ENCODE measurements around the gene VDR.

VDR gene

GRCh38 chr12:47940773-47941474, 36.1 kb upstream of the VDR start:
- TF ChIP-seq EZH2phosphoT487 (IDR thresholded peaks at IDR 0.05; ENCODE audit: borderline replicate concordance) = no peak
- TF ChIP-seq, protein P1, sequence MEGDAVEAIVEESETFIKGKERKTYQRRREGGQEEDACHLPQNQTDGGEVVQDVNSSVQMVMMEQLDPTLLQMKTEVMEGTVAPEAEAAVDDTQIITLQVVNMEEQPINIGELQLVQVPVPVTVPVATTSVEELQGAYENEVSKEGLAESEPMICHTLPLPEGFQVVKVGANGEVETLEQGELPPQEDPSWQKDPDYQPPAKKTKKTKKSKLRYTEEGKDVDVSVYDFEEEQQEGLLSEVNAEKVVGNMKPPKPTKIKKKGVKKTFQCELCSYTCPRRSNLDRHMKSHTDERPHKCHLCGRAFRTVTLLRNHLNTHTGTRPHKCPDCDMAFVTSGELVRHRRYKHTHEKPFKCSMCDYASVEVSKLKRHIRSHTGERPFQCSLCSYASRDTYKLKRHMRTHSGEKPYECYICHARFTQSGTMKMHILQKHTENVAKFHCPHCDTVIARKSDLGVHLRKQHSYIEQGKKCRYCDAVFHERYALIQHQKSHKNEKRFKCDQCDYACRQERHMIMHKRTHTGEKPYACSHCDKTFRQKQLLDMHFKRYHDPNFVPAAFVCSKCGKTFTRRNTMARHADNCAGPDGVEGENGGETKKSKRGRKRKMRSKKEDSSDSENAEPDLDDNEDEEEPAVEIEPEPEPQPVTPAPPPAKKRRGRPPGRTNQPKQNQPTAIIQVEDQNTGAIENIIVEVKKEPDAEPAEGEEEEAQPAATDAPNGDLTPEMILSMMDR (conservative IDR thresholded peaks at IDR 0.05; ENCODE audit: low read length) = no peak

DNA sequence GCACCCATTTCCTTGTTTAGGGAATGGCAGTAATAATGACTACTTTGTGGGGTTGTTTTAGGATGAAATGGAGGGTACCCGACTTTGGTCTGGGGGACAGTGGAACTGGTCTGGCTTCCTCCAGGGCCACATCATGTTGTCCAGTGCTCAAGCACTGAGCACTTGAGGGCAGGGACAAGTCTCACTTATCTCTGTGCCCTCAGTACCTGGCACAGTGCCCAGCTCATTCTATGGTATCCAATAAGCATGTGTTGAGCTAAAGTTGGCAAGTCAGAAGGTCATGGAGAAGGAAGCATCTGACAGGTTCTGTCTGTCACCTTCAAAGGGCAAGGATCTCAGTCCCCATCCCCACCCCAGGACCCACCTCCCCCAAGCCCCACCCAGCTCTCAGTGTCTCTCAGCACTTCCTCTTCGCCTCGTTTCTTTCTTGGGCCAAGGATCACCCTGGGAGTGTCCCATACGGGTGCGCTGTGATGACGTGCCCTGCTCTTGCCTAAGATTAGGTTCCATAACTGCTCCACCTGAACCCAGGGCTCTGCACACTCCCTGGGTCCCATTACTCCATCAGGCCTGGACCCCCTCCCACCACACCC, 34.3 kb upstream of the VDR start:
- no peak for TF ChIP-seq EZH2phosphoT487 (IDR thresholded peaks at IDR 0.05; ENCODE audit: borderline replicate concordance)
- TF ChIP-seq, protein P1 (conservative IDR thresholded peaks at IDR 0.05; ENCODE audit: low read length) = no peak
- no peaks in the 10 kb centered on the region for H3K79me2 ChIP-seq (ENCODE audit: insufficient read depth, low read length)
- H4K20me1 ChIP-seq (ENCODE audit: insufficient read depth, low read length, poor library complexity, severe bottlenecking) = no peaks in the 10 kb centered on the region
- H3K4me1 ChIP-seq (ENCODE audit: insufficient read depth, low read length, poor library complexity, severe bottlenecking) = peaks cover 7% of the 10 kb centered on the region
- no peaks in the 10 kb centered on the region for H3K9me3 ChIP-seq (ENCODE audit: insufficient read depth, low read depth, low read length)
- H3K27me3 ChIP-seq (ENCODE audit: insufficient read depth, low read length, poor library complexity, severe bottlenecking) = no peaks in the 10 kb centered on the region
- no peaks in the 10 kb centered on the region for H3K36me3 ChIP-seq (ENCODE audit: insufficient read depth, low read length)
- no peaks in the 10 kb centered on the region for H3F3A ChIP-seq (ENCODE audit: low read depth)
- no peak overlapping the region for H3K9ac ChIP-seq (ENCODE audit: low read depth, low read length, poor library complexity, severe bottlenecking)
- no peak overlapping the region for H3K4me2 ChIP-seq (ENCODE audit: low read depth, low read length, poor library complexity, severe bottlenecking)
- no peaks in the 10 kb centered on the region for H3K9me2 ChIP-seq (replicated peaks; ENCODE audit: low read depth, low read length)
- H2AFZ ChIP-seq (ENCODE audit: low read length) = no peak overlapping the region
- H3K4me3 ChIP-seq (ENCODE audit: low read length, poor library complexity, severe bottlenecking) = no peak overlapping the region

More at GRCh38 chr12:47940773-47941474, 36.1 kb upstream of the VDR start:
- no peaks in the 10 kb centered on the region for H4K20me1 ChIP-seq (ENCODE audit: insufficient read depth, low read length, poor library complexity, severe bottlenecking)
- H3K4me3 ChIP-seq (ENCODE audit: low read length, poor library complexity, severe bottlenecking) = no peak overlapping the region
- no peaks in the 10 kb centered on the region for H3K4me1 ChIP-seq (ENCODE audit: insufficient read depth, low read length, poor library complexity, severe bottlenecking)
- no peaks in the 10 kb centered on the region for H3K36me3 ChIP-seq (ENCODE audit: insufficient read depth, low read length)
- no peaks in the 10 kb centered on the region for H3K9me3 ChIP-seq (ENCODE audit: insufficient read depth, low read depth, low read length)
- no peaks in the 10 kb centered on the region for H3K79me2 ChIP-seq (ENCODE audit: insufficient read depth, low read length)
- H3K27me3 ChIP-seq (ENCODE audit: insufficient read depth, low read length, poor library complexity, severe bottlenecking) = no peaks in the 10 kb centered on the region
- no peaks in the 10 kb centered on the region for H3F3A ChIP-seq (ENCODE audit: low read depth)
- H2AFZ ChIP-seq (ENCODE audit: low read length) = no peak overlapping the region
- H3K9me2 ChIP-seq (replicated peaks; ENCODE audit: low read depth, low read length) = no peaks in the 10 kb centered on the region
- H3K4me2 ChIP-seq (ENCODE audit: low read depth, low read length, poor library complexity, severe bottlenecking) = no peak overlapping the region
- H3K9ac ChIP-seq (ENCODE audit: low read depth, low read length, poor library complexity, severe bottlenecking) = no peak overlapping the region

DNA sequence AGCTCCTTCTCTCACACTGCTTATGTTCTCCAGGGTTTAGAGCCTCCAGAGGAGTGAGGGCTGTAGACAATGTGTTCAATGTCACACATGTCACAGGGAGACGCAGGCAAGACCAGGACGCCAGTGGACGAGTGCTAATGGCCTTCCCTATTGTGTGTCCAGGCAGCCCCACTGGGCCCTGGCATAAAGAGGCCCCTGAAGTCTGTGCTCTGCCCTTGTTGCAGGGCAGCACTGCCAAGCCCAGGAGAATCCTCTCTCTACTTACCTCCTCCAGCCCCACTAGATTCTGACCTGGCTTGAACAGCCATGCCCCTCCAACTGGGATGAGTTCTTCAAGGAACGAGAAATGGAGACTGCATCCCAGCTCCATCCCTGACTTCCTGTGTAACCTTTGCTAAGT, 33.8 kb upstream of the VDR start:
- H3K79me2 ChIP-seq (ENCODE audit: insufficient read depth, low read length) = no peaks in the 10 kb centered on the region
- H3K4me1 ChIP-seq (ENCODE audit: insufficient read depth, low read length, poor library complexity, severe bottlenecking) = peaks cover 7% of the 10 kb centered on the region
- no peak overlapping the region for H3K4me3 ChIP-seq (ENCODE audit: low read length, poor library complexity, severe bottlenecking)
- H3K9me2 ChIP-seq (replicated peaks; ENCODE audit: low read depth, low read length) = no peaks in the 10 kb centered on the region
- no peaks in the 10 kb centered on the region for H3K9me3 ChIP-seq (ENCODE audit: insufficient read depth, low read depth, low read length)
- H3K27me3 ChIP-seq (ENCODE audit: insufficient read depth, low read length, poor library complexity, severe bottlenecking) = no peaks in the 10 kb centered on the region
- H4K20me1 ChIP-seq (ENCODE audit: insufficient read depth, low read length, poor library complexity, severe bottlenecking) = no peaks in the 10 kb centered on the region
- H3K4me2 ChIP-seq (ENCODE audit: low read depth, low read length, poor library complexity, severe bottlenecking) = no peak overlapping the region
- H2AFZ ChIP-seq (ENCODE audit: low read length) = no peak overlapping the region
- TF ChIP-seq, protein P1 (conservative IDR thresholded peaks at IDR 0.05; ENCODE audit: low read length) = no peak
- no peak for TF ChIP-seq EZH2phosphoT487 (IDR thresholded peaks at IDR 0.05; ENCODE audit: borderline replicate concordance)
- no peaks in the 10 kb centered on the region for H3F3A ChIP-seq (ENCODE audit: low read depth)
- H3K9ac ChIP-seq (ENCODE audit: low read depth, low read length, poor library complexity, severe bottlenecking) = no peak overlapping the region
- no peaks in the 10 kb centered on the region for H3K36me3 ChIP-seq (ENCODE audit: insufficient read depth, low read length)

Measured in Loucy (cell line).